Measurements from ENCODE around the gene SCN5A. TPM values are rescaled to one million over a fixed set of nuclear protein-coding genes. Genes with fewer than 3 reads are reported as not detected.

Gene SCN5A
- total and polyA plus RNA-seq, 7 donors = under 0.01 to 1.9 (median 0.51) TPM

GRCh38 chr3:38583688-38584087 is 65.8 kb downstream of the SCN5A start:
- 80 to 89% methylated on average over 6 of the region's 6 CpGs for WGBS, 2 donors
- H3K4me3 ChIP-seq = no peak overlapping the region
- H3K27me3 ChIP-seq = no peaks in the 10 kb centered on the region
- H3K4me1 ChIP-seq = no peaks in the 10 kb centered on the region
- no peaks in the 10 kb centered on the region for H3K36me3 ChIP-seq
- TF ChIP-seq POLR2AphosphoS5 (IDR thresholded peaks at IDR 0.05) = no peak
- no peak for TF ChIP-seq EP300 (IDR thresholded peaks at IDR 0.05)
- no peak for TF ChIP-seq CTCF (IDR thresholded peaks at IDR 0.05)
- TF ChIP-seq POLR2A (IDR thresholded peaks at IDR 0.05) = no peak
- intact Hi-C loops (cut with DNase I) = no loop called here
- H3K27ac ChIP-seq = no peak overlapping the region
- no peaks in the 10 kb centered on the region for H3K9me3 ChIP-seq
- no peak for DNase-seq

- Histone ChIP-seq H3K4me3 (no peak overlapping the region), H3K27ac (no peak overlapping the region), H3K27me3 (no peaks in the 10 kb centered on the region), H3K9me3 (no peaks in the 10 kb centered on the region), H3K4me1 (no peaks in the 10 kb centered on the region), H3K36me3 (no peaks in the 10 kb centered on the region)
- 57 to 83% methylated on average over 8 of the region's 8 CpGs for WGBS, 2 donors
- TF ChIP-seq EP300 (IDR thresholded peaks at IDR 0.05) = no peak
- no peak for TF ChIP-seq POLR2AphosphoS5 (IDR thresholded peaks at IDR 0.05)
- TF ChIP-seq CTCF (IDR thresholded peaks at IDR 0.05) = no peak
- TF ChIP-seq POLR2A (IDR thresholded peaks at IDR 0.05) = no peak
- intact Hi-C loops (cut with DNase I) = no loop called here
- no peak for DNase-seq
Observed at GRCh38 chr3:38582941-38583645, 66.4 kb downstream of the SCN5A start.

GRCh38 chr3:38582316-38582715 is 67.2 kb downstream of the SCN5A start:
- no peak for DNase-seq
- no peaks in the 10 kb centered on the region for H3K36me3 ChIP-seq
- no peak for TF ChIP-seq EP300 (IDR thresholded peaks at IDR 0.05)
- no peak for TF ChIP-seq CTCF (IDR thresholded peaks at IDR 0.05)
- TF ChIP-seq POLR2A (IDR thresholded peaks at IDR 0.05) = no peak
- no peak for TF ChIP-seq POLR2AphosphoS5 (IDR thresholded peaks at IDR 0.05)

GRCh38 chr3:38581774-38582173 is 67.7 kb downstream of the SCN5A start:
- Histone ChIP-seq H3K36me3 (no peaks in the 10 kb centered on the region), H3K27me3 (no peaks in the 10 kb centered on the region), H3K4me3 (no peak overlapping the region), H3K27ac (no peak overlapping the region), H3K4me1 (no peaks in the 10 kb centered on the region), H3K9me3 (no peaks in the 10 kb centered on the region)
- no peak for DNase-seq
- intact Hi-C loops (cut with DNase I) = no loop called here
- WGBS, 2 donors = 79 to 85% methylated on average over 2 of the region's 2 CpGs
- TF ChIP-seq CTCF (IDR thresholded peaks at IDR 0.05) (no peak), EP300 (IDR thresholded peaks at IDR 0.05) (no peak), POLR2AphosphoS5 (IDR thresholded peaks at IDR 0.05) (no peak), POLR2A (IDR thresholded peaks at IDR 0.05) (no peak)

More at GRCh38 chr3:38582316-38582715, 67.2 kb downstream of the SCN5A start:
- Histone ChIP-seq H3K27me3 (no peaks in the 10 kb centered on the region), H3K4me3 (no peak overlapping the region), H3K9me3 (no peaks in the 10 kb centered on the region), H3K27ac (no peak overlapping the region), H3K4me1 (no peaks in the 10 kb centered on the region)
- intact Hi-C loops (cut with DNase I) = no loop called here
- WGBS, 2 donors = 85 to 88% methylated on average over 6 of the region's 6 CpGs
